Keratinocyte (primary cell): ENCODE results near the gene ZBTB49. TPM values are rescaled to one million over a fixed set of nuclear protein-coding genes. Genes with fewer than 3 reads are reported as not detected.

Source experiments
- DNase-seq: peaks from one replicate; pipeline ENCODE4 v3.0.0-alpha.2; 2011; ENCODE audit warnings: low read depth, missing footprints, low spot score
- FAIRE-seq: peaks from 2 replicates; lab custom pipeline; 2011; peaks lifted over from hg19 to GRCh38; lab: Jason Lieb, UNC
- H2AFZ ChIP-seq: 2 replicates; pipeline ENCODE4 v1.6.0; 2012; ENCODE audit warnings: low read length, control low read depth, inconsistent platforms; ENCODE audit not compliant: control insufficient read depth
- H3K27ac ChIP-seq: 2 replicates; pipeline ENCODE4 v1.5.1; 2011; ENCODE audit warnings: low read length; ENCODE audit not compliant: control insufficient read depth, insufficient read depth
- H3K27me3 ChIP-seq: 3 replicates; pipeline ENCODE4 v1.6.0; 2011; ENCODE audit warnings: low read length; ENCODE audit not compliant: control insufficient read depth, insufficient read depth; ENCODE audit errors: extremely low read depth
- H3K36me3 ChIP-seq, 2 experiments: 2 replicates in 1 of 2; 3 replicates in 1 of 2; pipeline ENCODE4 v1.5.1; 2011; ENCODE audit warnings: low read length in 2 of 2, mild to moderate bottlenecking in 1 of 2; ENCODE audit not compliant: control insufficient read depth in 2 of 2, insufficient read depth in 2 of 2; ENCODE audit errors: extremely low read depth in 1 of 2
- H3K4me1 ChIP-seq: 3 replicates; pipeline ENCODE4 v1.5.1; 2011; ENCODE audit warnings: low read length; ENCODE audit not compliant: control insufficient read depth, insufficient read depth; ENCODE audit errors: extremely low read depth
- H3K4me2 ChIP-seq: 3 replicates; pipeline ENCODE4 v1.6.0; 2011; ENCODE audit warnings: low read depth, low read length; ENCODE audit not compliant: control insufficient read depth, insufficient read depth; ENCODE audit errors: extremely low read depth
- H3K4me3 ChIP-seq, 3 experiments: fragments of 200-600 bp in 1 of 3; sonication (generic) in 1 of 3; 2 replicates in 2 of 3; 3 replicates in 1 of 3; pipeline ENCODE4 v1.5.1; 2011 to 2016; ENCODE audit warnings: low read length in 3 of 3, mild to moderate bottlenecking in 3 of 3, control low read depth in 2 of 3, inconsistent platforms in 1 of 3, low read depth in 1 of 3, mixed read lengths in 1 of 3, mixed run types in 1 of 3, moderate library complexity in 1 of 3; ENCODE audit not compliant: control insufficient read depth in 2 of 3, insufficient read depth in 2 of 3; ENCODE audit errors: extremely low read depth in 1 of 3
- H3K79me2 ChIP-seq: 2 replicates; pipeline ENCODE4 v1.6.0; 2012; ENCODE audit warnings: low read length; ENCODE audit not compliant: control insufficient read depth, insufficient read depth
- H3K9ac ChIP-seq: 3 replicates; pipeline ENCODE4 v1.6.0; 2011; ENCODE audit warnings: low read length; ENCODE audit not compliant: control insufficient read depth, insufficient read depth; ENCODE audit errors: extremely low read depth
- H3K9me1 ChIP-seq: 3 replicates; pipeline ENCODE4 v1.6.0; 2011; ENCODE audit warnings: low read length; ENCODE audit not compliant: control insufficient read depth, insufficient read depth; ENCODE audit errors: extremely low read depth
- H3K9me3 ChIP-seq: 2 replicates; pipeline ENCODE4 v1.5.1; 2012; ENCODE audit warnings: low read depth, low read length; ENCODE audit not compliant: control insufficient read depth
- H4K20me1 ChIP-seq: 3 replicates; pipeline ENCODE4 v1.6.0; 2011; ENCODE audit warnings: low read length; ENCODE audit not compliant: control insufficient read depth, insufficient read depth; ENCODE audit errors: extremely low read depth
- EZH2 ChIP-seq: IDR thresholded peaks from one replicate; pipeline ENCODE4 v1.6.1; 2012; ENCODE audit warnings: inconsistent platforms, mild to moderate bottlenecking, low read length, moderate library complexity
- dilution Hi-C: fragments of 300-500 bp; cut with MboI; formaldehyde crosslinking; loops from one replicate; pipeline ENCODE4 v1.7.0; 2020; ENCODE audit warnings: low sequenced_read_pairs; ENCODE audit not compliant: extremely low pct_ligation_motif_present
- polyA plus RNA-seq, 5 experiments: library from polyadenylated mRNA; depleted of rRNA in 3 of 5; stranded (reverse) in 3 of 5; stranded (forward) in 1 of 5; unstranded in 1 of 5; fragments of >200 nt; gene quantifications; 1 replicate in 1 of 5; 2 replicates in 3 of 5; 3 replicates in 1 of 5; pipeline versions ENCODE4 v1.2.1 to v1.2.3, GENCODE V29; 2011 to 2012; ENCODE audit warnings: missing spikeins in 2 of 5, low read depth in 1 of 5, low replicate concordance in 1 of 5
- TF ChIP-seq, protein P1 (sequence below), 3 experiments: IDR thresholded peaks in 1 of 3; conservative IDR thresholded peaks in 1 of 3; optimal IDR thresholded peaks in 1 of 3; 2 replicates in 2 of 3; 3 replicates in 1 of 3; pipeline versions ENCODE3 to v1.5.1; 2011; ENCODE audit warnings: low read length in 3 of 3, mild to moderate bottlenecking in 3 of 3, moderate library complexity in 2 of 3, control low read depth in 1 of 3, inconsistent platforms in 1 of 3; ENCODE audit not compliant: insufficient read depth in 2 of 3; ENCODE audit errors: extremely low read depth in 1 of 3

Gene ZBTB49
- polyA plus RNA-seq, 1 donor (not counting 4 experiments of a cell fraction or from before 2014, with no cell fraction given) = 3.8 TPM

DNA sequence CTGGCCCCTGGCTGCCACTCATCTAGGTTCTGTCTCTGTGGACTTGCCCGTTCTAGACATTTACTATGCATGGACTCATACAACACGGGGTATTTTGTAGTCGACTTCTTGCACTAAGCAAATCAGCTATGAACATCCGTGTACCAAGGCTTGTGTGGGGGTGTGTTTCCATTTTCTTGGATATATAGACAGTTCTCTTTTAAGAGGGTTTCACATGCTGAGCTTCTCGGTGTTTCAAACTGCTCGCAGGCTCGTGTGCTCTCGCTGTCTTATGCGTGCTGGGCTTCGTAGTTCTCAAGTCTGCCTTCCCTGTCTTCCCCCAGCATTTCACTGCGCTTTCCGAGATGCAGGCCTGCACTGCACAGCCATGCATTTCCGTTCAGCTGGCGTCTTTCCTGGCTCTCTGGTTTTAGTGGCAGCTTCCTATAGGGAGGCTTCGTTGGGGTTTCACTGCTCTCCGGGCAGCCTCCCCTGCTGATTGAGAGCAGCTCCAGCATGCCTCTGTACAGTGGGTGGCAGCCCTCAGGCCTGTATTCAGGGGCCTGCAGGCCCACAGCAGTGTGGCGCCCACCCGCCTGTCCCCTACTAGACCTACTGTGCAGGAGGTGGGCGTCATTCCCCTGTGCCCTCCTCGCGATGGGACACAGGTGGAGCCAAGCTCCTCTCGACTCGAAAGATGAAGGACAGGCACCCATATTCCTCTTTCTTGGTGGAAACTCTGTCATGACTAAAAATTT is 27.6 kb downstream of the ZBTB49 start:
- no peaks in the 10 kb centered on the region for H3K4me1 ChIP-seq
- DNase-seq = no peak
- H3K27ac ChIP-seq = no peak overlapping the region
- no peaks in the 10 kb centered on the region for H3K27me3 ChIP-seq
- H3K4me3 ChIP-seq = no peak overlapping the region
- FAIRE-seq = no peak
- H3K9ac ChIP-seq = no peak overlapping the region
- H3K79me2 ChIP-seq = no peaks in the 10 kb centered on the region
- no peaks in the 10 kb centered on the region for H3K9me3 ChIP-seq
- no peaks in the 10 kb centered on the region for H4K20me1 ChIP-seq
- no peaks in the 10 kb centered on the region for H3K9me1 ChIP-seq
- H3K4me2 ChIP-seq = no peak overlapping the region
- dilution Hi-C loops = no loop called here
- H2AFZ ChIP-seq = no peak overlapping the region
- TF ChIP-seq, protein P1, sequence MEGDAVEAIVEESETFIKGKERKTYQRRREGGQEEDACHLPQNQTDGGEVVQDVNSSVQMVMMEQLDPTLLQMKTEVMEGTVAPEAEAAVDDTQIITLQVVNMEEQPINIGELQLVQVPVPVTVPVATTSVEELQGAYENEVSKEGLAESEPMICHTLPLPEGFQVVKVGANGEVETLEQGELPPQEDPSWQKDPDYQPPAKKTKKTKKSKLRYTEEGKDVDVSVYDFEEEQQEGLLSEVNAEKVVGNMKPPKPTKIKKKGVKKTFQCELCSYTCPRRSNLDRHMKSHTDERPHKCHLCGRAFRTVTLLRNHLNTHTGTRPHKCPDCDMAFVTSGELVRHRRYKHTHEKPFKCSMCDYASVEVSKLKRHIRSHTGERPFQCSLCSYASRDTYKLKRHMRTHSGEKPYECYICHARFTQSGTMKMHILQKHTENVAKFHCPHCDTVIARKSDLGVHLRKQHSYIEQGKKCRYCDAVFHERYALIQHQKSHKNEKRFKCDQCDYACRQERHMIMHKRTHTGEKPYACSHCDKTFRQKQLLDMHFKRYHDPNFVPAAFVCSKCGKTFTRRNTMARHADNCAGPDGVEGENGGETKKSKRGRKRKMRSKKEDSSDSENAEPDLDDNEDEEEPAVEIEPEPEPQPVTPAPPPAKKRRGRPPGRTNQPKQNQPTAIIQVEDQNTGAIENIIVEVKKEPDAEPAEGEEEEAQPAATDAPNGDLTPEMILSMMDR (optimal IDR thresholded peaks at IDR 0.05 in 1 of 3, IDR thresholded peaks at IDR 0.05 in 1 of 3, conservative IDR thresholded peaks at IDR 0.05 in 1 of 3; ENCODE audit: extremely low read depth in 1 of 3, insufficient read depth in 2 of 3, low read length in 3 of 3) = no peak
- no peak for TF ChIP-seq EZH2
- H3K36me3 ChIP-seq = peaks cover 12 to 16% of the 10 kb centered on the region in 2 experiments

DNA sequence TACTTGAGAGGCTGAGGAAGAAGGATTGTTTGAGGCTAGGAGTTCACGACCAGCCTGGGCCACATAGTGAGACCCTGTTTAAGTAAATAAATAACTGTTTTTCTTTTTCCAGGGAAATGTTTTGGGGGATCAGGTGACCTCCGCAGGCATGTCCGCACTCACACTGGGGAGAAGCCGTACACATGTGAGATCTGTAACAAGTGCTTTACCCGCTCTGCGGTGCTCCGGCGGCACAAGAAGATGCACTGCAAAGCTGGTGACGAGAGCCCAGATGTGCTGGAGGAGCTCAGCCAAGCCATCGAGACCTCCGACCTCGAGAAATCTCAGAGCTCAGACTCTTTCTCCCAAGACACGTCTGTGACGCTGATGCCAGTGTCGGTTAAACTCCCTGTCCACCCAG is 30.5 kb downstream of the ZBTB49 start:
- no peak for FAIRE-seq
- no peak overlapping the region for H3K9ac ChIP-seq
- dilution Hi-C loops = no loop called here

More for the DNA sequence above, 30.5 kb downstream of the ZBTB49 start:
- Histone ChIP-seq H3K4me3 (no peak overlapping the region), H3K27ac (no peak overlapping the region), H3K9me1 (no peaks in the 10 kb centered on the region), H4K20me1 (no peaks in the 10 kb centered on the region), H3K79me2 (no peaks in the 10 kb centered on the region), H3K27me3 (no peaks in the 10 kb centered on the region), H3K4me2 (no peak overlapping the region), H3K36me3 (peaks cover 8% of the 10 kb centered on the region in 2 experiments), H2AFZ (no peak overlapping the region), H3K9me3 (no peaks in the 10 kb centered on the region), H3K4me1 (no peaks in the 10 kb centered on the region)
- TF ChIP-seq, protein P1 (optimal IDR thresholded peaks at IDR 0.05 in 1 of 3, IDR thresholded peaks at IDR 0.05 in 1 of 3, conservative IDR thresholded peaks at IDR 0.05 in 1 of 3; ENCODE audit: extremely low read depth in 1 of 3, insufficient read depth in 2 of 3, low read length in 3 of 3) = no peak
- TF ChIP-seq EZH2 = no peak
- DNase-seq = no peak
